T-helper 1 cell treated with Interleukin-12 subunit alpha and Interleukin-12 subunit beta and Interleukin-4 antibody, amounts not matched to agents 30 ng/mL and 1 ng/mL, for 36 hours (primary cell): ENCODE measurements around the gene VIPR1. TPM values are rescaled to one million over a fixed set of nuclear protein-coding genes. Genes with fewer than 3 reads are reported as not detected.
"Not testable (repeated sequence)": the region's sequence is repeated elsewhere in the genome, so short reads cannot be mapped to it uniquely, and the experiment has no call there.

ENCODE experiments used
- intact Hi-C: fragments of 100-400 bp; cut with micrococcal nuclease; formaldehyde crosslinking; loops from one replicate; pipeline ENCODE4 v1.15.1; 2024
- total RNA-seq: library from RNA; stranded (reverse); gene quantifications from 2 replicates; pipeline ENCODE4 v1.2.3, GENCODE V29; 2022

The VIPR1 gene
- total RNA-seq, 1 donor from 2014 or later, result 4.4 TPM

DNA sequence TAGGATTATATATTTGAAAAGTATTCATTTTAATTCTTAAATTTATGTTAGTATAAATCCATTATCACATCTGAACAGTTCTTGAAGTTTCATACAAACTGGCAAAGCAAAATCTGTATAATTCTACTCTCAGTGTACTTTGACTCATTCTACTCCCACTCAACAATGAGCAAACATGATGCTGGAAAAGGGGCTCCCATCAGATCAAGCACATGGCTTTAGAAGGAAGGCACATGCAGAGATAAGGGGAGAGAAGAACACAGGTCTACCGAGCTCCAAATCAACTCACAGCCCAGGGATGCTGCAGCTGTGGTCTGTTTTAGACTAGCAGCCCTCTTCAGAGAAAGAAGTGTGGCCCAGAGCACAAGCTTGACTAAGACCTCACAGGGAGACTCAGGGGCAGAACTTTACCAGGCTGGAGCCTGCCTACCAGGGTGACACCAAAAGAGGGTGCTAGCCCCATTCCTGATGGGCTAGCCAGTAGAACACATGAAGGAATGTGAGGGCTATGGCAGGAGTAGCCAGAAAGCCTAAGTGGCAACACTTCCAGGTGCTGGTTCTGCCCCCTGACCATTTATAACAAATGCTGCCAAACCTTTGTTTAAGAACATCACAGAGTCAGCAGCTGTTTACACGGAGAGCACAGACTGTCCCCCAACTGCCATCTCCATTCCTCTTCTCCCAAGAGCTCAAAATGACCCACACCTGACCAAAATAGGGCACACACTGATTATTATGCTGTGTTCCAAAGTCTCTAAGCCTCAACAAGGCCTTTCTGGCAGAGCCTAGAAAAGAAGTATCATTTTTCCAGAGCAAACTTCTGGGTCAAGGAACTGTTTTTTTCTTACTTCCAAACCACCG, 59.8 kb downstream of the VIPR1 start:
- intact Hi-C loops, result no loop called here

DNA sequence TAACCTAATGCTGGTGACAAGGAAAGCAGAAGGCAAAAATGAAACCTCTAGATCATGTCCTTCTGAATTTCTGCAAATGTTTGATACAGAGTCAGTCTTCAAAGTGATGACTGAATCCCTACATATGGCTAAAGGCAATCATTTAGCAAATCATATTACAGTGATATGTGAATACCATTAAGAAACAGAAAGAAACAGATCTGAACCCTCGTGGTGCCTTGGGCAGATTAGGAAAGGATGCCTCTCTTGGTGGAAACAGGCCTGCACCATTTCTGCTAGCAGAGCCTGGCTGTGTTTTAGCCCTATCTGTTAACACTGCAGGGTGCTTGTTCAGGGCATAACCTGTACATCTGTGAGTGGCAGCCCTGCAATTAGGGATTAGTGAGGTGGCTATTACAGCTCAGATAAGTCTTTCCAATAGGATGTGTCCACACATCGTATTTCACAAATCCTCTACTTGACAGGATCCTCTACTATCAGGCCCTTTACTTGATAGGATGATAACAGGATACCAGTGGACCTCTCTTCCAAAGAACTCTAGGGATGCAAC, 67.2 kb downstream of the VIPR1 start:
- intact Hi-C loops, result no loop called here

DNA sequence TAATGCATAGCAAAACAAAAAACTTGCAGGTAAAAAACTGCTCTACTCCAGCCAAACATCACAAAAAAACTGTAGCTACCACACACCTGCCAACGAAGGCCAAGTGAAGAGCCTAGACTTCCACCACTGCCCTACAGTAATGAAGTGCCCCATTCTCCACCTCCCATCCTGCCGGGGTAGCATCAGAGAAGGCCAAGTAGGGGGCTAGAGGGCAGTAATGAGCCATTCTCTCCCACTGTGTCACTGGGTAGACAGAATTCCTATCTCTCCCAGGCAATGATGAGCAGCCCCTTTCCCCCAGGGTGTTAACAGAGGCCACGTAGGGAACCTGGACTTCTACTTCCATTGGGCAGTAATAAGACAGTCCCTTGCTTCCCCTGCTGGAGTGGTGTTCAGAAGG, 69.8 kb downstream of the VIPR1 start:
- intact Hi-C loops, result no loop called here

DNA sequence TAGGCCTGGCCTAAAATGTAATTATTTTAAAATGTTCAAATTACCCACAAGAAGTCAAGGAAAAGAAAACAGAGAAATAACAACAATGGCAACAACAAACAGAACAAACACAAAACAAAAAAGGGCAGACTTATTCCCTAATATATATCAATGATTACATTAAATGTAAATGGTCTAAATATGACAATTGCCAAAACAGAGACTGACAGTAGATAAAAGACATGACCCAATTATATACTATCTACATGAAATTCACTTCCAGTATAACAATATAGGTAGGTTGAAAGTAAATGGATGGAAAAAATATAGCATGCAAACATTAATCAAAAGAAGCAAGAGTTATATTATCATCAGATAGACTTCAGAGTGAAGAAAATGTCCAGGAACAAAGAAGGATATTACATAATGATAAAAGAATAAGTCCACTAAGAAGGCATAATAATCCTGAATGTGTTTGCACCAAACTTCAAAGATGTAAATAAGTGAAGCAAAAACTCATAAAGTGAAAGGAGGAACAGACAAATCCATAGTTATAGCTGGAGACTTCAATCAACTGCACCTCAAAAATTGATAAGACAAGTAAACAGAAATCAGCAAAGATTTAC, 72.8 kb downstream of the VIPR1 start:
- intact Hi-C loops, result no loop called here

DNA sequence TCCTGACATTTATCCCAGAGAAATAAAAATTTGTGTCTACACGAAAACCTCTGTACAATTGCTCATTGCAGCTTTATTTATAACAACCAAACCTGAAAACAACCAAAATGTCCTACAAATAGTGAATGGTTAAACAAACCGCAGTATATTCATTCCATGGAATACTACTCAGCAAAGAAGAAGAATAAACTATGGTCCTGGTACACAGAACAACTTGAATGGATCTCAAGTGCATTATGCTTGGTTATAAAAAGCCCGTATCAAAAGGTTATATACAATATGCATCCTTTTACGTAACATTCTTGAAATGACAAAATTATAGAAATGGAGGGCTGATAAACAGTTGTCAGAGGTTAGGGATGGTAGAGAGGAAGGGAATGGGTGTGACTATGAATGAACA, 75.6 kb downstream of the VIPR1 start:
- intact Hi-C loops, result no loop called here

DNA sequence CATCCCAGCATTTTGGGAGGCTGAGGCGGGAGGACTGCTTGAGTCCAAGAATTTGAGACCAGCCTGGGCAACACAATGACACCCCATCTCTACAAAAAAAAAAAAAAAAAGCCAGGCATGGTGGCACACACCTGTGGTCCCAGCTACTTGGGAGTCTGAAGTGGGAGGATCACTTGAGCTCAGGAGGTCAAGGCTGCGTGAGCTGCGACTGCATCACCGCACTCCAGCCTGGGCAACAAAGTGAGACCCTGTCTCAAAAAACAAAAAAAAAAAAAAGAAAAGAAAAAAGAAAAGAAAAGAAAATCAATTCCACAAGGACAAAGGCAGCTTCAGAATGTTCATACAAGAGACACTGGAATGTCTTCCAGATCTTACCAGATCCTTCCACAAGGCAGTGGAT, 76.9 kb downstream of the VIPR1 start:
- intact Hi-C loops, result not testable (repeated sequence)

DNA sequence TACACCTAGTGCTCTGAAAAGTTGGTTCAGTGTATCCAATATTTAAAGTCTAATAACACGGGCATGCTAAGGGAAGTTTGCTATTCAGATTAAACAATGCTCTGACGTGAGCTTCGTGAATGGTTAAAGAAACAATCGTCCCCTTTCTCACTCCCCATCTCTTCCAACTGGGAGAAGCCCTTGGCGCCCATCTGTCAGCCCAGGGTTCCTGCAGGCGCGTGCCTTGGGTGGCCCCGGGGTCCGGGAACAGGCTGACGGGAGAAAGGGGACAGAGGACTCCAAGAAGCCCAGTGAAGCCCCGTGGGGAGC, 78.9 kb downstream of the VIPR1 start:
- intact Hi-C loops, result loop anchor here (1.0 to 5.0 kb wide), 3 partner anchors 79 to 619 kb away; partner anchors contain the start of genes ULK4 and VIPR1

DNA sequence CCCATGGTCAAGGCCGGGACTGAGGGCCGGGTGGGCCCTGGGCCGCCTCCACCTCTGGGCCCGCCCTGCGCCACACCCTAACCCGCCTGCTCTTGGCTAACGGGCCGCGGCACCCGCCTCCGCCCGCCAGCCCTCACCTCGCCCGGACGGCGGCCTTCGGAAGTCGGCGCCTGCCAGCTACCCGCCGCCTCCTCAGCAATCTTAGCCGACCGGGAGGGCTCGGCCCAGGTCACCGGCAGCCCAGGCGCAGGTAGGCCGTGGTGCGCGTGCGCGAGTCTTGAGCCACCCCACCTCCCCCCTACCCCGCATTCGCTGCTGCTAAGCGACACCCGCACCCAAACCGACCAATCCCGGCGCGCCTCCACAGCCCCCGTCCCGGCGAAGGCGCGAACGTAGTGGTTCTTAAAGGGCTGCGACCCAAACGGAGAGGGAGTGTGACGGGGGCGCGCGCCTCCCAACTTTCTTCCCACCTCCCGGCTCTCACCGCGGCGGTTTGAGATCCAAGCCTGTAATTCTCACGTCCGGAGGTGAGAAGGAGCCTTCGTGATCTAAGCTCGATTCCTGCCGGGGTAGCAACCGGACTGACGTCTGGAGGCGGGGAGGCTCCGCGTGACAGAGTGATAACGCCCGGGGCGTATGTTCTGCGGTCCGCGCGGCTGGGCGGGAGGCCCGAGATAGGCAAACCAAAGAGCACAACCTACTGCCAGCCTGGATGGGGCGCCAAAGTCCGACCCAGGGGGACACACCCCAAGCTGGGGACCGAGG, 79.4 kb downstream of the VIPR1 start, which contains the start of gene SEC22C:
Gene SEC22C (minus strand): TSS at position 259 of the 765 bp plus-strand sequence. CDS start 12,921 bp downstream, outside the sequence.
- intact Hi-C loops, result loop anchor here (1.0 to 5.0 kb wide), 10 partner anchors 8 to 620 kb away; partner anchors contain the start of genes CCDC13, HIGD1A, NKTR and SS18L2

DNA sequence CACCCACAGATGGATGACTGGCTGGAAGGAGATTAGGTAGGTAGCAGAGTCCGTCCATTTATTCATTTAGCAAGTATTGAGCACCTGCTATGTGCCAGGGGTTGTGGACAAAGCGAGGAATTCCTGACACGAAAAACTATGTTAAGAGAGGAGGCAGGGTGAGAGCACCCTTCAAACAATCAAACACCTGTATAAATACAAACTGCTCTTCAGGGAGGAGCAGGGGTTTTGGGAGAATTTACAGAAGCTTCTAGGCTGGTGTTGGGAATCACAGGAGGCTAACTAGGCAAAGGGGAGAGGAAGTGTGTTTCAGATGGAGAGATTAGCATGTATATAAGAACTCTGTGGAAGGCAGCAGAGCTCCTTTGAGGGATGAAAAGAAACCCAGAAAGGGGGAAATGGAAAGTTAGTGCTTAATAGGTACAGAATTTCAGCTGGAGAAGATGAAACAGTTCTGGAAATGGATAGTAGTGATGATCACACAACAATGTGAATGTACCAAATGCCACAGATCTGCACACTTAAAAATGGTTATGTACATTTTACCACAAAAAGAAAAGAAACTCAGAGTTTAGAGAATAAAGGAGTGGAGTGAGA, 80.1 kb downstream of the VIPR1 start:
- intact Hi-C loops, result loop anchor here (1.0 to 5.0 kb wide), 9 partner anchors 8 to 620 kb away; partner anchors contain the start of genes CCDC13, HIGD1A, NKTR and SS18L2

Other genes starting within 250 kb of the VIPR1 start
- not detected in 2 replicates for gene CCK, start 236.5 kb upstream of the VIPR1 start, total RNA-seq
- not detected in 2 replicates for gene LYZL4, start 92.0 kb upstream of the VIPR1 start, total RNA-seq
- gene SEC22C, start 79.3 kb downstream of the VIPR1 start, total RNA-seq, result 49.2 and 52.4 TPM in 2 replicates
- 61.4 and 62.2 TPM in 2 replicates for gene SS18L2, start 88.2 kb downstream of the VIPR1 start, total RNA-seq
- gene NKTR, start 98.0 kb downstream of the VIPR1 start, total RNA-seq, result 96.0 and 98.9 TPM in 2 replicates
- gene ZBTB47, start 151.1 kb downstream of the VIPR1 start, total RNA-seq, result 1.7 and 2.0 TPM in 2 replicates
- not detected in 2 replicates for gene KLHL40, start 182.9 kb downstream of the VIPR1 start, total RNA-seq
- gene HHATL, start 200.2 kb downstream of the VIPR1 start, total RNA-seq, result not detected in 2 replicates